ENCODE results near the gene ZBTB20. TPM values are rescaled to one million over a fixed set of nuclear protein-coding genes. Genes with fewer than 3 reads are reported as not detected.

ZBTB20 gene
- total RNA-seq, 1 experiment from 2014 or later, result 7.7 TPM

DNA sequence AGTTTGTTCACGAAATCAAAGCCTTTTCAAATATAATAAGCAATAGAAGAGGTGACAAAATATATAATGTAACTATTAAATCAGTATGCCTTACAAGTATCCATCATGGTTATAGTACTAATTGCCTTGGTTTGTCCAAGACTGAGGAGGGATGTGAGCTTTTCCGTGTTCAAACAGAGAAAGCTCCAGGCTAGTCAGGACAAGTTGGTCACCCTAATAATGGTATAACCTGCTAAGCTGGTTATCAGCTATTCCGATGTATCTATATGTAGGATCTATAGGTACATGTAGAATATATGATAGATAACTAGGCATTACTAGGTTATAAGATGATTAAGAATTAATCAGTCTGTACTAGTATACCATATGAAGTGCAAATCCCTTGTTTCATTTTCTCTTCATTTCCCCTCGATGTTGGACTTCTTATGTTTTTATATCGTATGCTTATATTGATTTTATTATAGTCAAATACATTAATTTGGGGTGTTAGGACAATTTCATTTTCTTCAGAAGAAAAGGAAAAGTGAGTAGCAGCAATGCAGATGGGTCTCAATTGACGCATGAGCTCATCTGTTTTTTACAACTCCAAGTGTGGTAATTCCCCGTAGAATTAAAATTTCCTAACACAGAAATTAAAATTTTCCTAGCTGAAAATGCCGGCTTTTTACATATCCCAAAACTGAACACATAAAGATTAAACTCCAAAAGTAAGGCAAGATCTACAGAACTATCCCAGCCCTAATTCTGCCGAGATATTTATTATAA lies 434.2 kb downstream of the ZBTB20 start:
- no peak overlapping the region for H3K4me3 ChIP-seq
- no peaks in the 10 kb centered on the region for H3K27me3 ChIP-seq
- H3K27ac ChIP-seq, result no peak overlapping the region
- H3K9me3 ChIP-seq (replicated peaks), result no peaks in the 10 kb centered on the region
- no peaks in the 10 kb centered on the region for H3K36me3 ChIP-seq
- H3K4me1 ChIP-seq, result no peaks in the 10 kb centered on the region
- no peak for DNase-seq

DNA sequence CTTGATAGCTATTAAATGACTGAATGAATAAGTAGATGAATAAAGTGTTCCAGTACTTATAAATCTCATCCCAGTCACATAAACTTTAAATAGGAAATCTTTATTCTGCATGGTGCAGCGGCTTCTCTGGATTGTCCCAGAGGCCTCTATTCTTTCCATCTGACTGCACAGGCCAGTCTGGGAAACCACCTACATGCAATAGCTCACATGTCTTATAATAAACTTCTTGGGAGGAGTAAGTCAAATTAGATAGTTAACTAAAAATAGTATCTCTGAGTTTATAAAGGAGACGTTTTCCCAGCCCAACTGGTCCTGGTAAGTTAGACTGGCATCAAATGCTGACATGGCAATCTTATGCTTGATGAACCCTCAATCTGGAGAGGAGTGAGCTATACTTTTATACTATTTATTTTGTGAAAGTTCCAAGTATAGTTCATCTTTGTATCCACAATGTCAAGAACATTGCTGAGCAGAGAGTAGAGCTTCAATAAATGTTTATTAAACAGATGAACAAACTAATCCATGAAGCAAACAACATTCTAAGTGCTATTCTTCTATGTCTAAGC lies 435.7 kb downstream of the ZBTB20 start:
- DNase-seq, result no peak
- H3K36me3 ChIP-seq, result no peaks in the 10 kb centered on the region
- H3K4me3 ChIP-seq, result no peak overlapping the region
- H3K27ac ChIP-seq, result no peak overlapping the region
- H3K4me1 ChIP-seq, result peaks cover 9% of the 10 kb centered on the region
- no peaks in the 10 kb centered on the region for H3K27me3 ChIP-seq
- H3K9me3 ChIP-seq (replicated peaks), result no peaks in the 10 kb centered on the region

- Histone ChIP-seq H3K4me1 (peaks cover 17% of the 10 kb centered on the region), H3K4me3 (no peak overlapping the region), H3K27ac (no peak overlapping the region), H3K27me3 (no peaks in the 10 kb centered on the region), H3K36me3 (no peaks in the 10 kb centered on the region), H3K9me3 (replicated peaks) (no peaks in the 10 kb centered on the region)
- DNase-seq, result no peak
Observed at GRCh38 chr3:114709102-114709501, 438.0 kb downstream of the ZBTB20 start.

DNA sequence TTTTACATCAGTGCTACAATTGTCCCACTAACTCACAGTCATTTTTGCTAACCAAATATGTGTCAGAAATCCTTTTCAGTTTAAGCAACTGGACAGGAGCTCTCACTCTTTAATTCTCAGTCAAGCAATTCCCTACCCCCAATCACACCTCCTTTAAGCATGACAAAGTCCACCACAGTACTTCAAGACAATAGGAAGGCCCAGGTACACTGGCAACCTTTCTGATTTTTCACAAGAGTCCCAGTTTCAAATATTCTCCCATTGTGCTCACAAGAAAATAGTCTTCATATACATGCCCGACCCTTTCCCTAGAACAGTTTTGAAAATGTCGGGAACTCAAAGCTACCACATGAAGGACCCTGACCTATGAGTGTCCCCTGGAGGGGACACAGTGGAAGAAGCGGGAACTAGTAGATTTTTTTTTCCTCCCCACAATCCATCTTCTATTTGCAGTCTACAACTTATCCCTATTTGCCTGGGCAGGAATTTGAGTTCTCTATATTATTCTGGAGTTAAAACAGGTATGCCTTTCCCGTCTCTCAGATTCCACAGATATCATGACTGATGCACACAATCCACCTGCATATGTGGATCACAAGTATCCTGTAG lies 439.7 kb downstream of the ZBTB20 start:
- Histone ChIP-seq H3K4me1 (peaks cover 17% of the 10 kb centered on the region), H3K27me3 (no peaks in the 10 kb centered on the region), H3K4me3 (no peak overlapping the region), H3K36me3 (no peaks in the 10 kb centered on the region), H3K27ac (no peak overlapping the region), H3K9me3 (replicated peaks) (no peaks in the 10 kb centered on the region)
- no peak for DNase-seq

GRCh38 chr3:114706591-114707232 lies 440.4 kb downstream of the ZBTB20 start:
- DNase-seq, result peak; percentile 43 to 66
- no peaks in the 10 kb centered on the region for H3K27me3 ChIP-seq

GRCh38 chr3:114700637-114701234 lies 446.4 kb downstream of the ZBTB20 start:
- peaks cover under 1% of the 10 kb centered on the region; the same call in 1 of the 2 replicates for H3K4me1 ChIP-seq
- no peak overlapping the region for H3K27ac ChIP-seq
- no peaks in the 10 kb centered on the region for H3K27me3 ChIP-seq
- no peaks in the 10 kb centered on the region for H3K9me3 ChIP-seq (replicated peaks)
- no peak overlapping the region for H3K4me3 ChIP-seq
- H3K36me3 ChIP-seq, result no peaks in the 10 kb centered on the region
- DNase-seq, result no peak

More at GRCh38 chr3:114706591-114707232, 440.4 kb downstream of the ZBTB20 start:
- Histone ChIP-seq H3K4me1 (peaks cover 17% of the 10 kb centered on the region), H3K9me3 (replicated peaks) (no peaks in the 10 kb centered on the region), H3K36me3 (no peaks in the 10 kb centered on the region), H3K27ac (peak overlapping the region; percentile 34), H3K4me3 (no peak overlapping the region)

DNA sequence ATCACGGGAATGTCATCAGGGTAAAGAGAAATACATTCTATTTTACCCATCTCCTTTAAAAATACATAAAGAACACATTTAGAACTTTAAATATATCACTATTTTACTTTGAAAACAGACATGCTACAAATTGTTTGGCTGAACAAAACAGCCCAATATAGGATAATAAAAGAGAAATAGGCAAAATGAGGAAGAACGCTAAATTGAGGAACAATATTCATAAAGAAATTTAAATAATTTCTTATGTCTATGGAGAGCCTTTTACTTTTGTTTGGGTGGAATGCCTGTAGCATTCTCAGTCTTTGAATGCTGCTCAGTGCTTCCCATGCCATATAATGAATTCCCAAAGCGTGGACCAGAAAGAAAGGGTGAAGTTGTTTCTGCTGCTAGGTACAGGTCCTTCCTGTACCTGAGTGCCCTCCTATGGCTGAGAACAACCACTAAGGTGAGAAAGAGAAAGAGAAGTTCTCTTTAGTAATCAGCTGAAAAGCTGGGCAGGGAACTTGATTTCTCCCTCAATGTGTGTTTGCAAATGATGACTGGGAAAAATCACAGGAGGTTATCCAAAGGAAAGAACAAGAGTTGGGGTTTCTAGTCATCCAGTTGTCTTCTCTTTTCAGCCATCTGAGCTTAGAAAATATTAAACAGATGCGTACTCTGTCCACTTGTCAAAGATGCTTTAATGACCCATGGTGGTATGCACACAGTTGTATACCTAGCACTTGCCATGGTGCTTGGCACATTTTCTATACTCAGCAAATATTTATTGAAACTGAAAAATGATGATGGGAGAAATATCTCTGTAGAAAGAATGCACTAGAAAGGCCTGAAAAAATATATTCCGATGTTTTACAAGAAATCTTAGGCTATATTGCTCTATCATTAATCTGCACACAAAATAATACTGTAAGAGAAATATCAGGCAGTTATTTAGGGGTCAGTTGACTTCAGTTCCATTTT lies 448.7 kb downstream of the ZBTB20 start:
- Histone ChIP-seq H3K27me3 (no peaks in the 10 kb centered on the region), H3K9me3 (replicated peaks) (no peaks in the 10 kb centered on the region), H3K4me1 (peaks cover 7% of the 10 kb centered on the region), H3K4me3 (no peak overlapping the region), H3K36me3 (no peaks in the 10 kb centered on the region), H3K27ac (no peak overlapping the region)
- DNase-seq, result no peak

- H3K27me3 ChIP-seq, result no peaks in the 10 kb centered on the region
- H3K36me3 ChIP-seq, result no peaks in the 10 kb centered on the region
- H3K9me3 ChIP-seq (replicated peaks), result no peaks in the 10 kb centered on the region
- no peak overlapping the region for H3K4me3 ChIP-seq
- H3K27ac ChIP-seq, result no peak overlapping the region
- no peak for DNase-seq
- peaks cover 17% of the 10 kb centered on the region for H3K4me1 ChIP-seq
Observed at GRCh38 chr3:114697401-114697800, 449.7 kb downstream of the ZBTB20 start.

GRCh38 chr3:114694251-114694650 lies 452.8 kb downstream of the ZBTB20 start:
- Histone ChIP-seq H3K4me3 (no peak overlapping the region), H3K9me3 (replicated peaks) (no peaks in the 10 kb centered on the region), H3K27me3 (no peaks in the 10 kb centered on the region), H3K36me3 (no peaks in the 10 kb centered on the region), H3K27ac (no peak overlapping the region), H3K4me1 (peaks cover 23% of the 10 kb centered on the region)
- DNase-seq, result no peak

GRCh38 chr3:114691871-114692270 lies 455.2 kb downstream of the ZBTB20 start:
- Histone ChIP-seq H3K4me3 (no peak overlapping the region), H3K27me3 (no peaks in the 10 kb centered on the region), H3K4me1 (peaks cover 32% of the 10 kb centered on the region), H3K9me3 (replicated peaks) (no peaks in the 10 kb centered on the region), H3K27ac (peak overlapping the region; percentile 10; the same call in 1 of the 2 replicates), H3K36me3 (no peaks in the 10 kb centered on the region)
- peak in 1 of 2 experiments; percentile 45 for DNase-seq

GRCh38 chr3:114690911-114691310 lies 456.2 kb downstream of the ZBTB20 start:
- no peak overlapping the region for H3K27ac ChIP-seq
- no peak overlapping the region for H3K4me3 ChIP-seq
- no peaks in the 10 kb centered on the region for H3K27me3 ChIP-seq
- peaks cover 36% of the 10 kb centered on the region for H3K4me1 ChIP-seq
- no peaks in the 10 kb centered on the region for H3K9me3 ChIP-seq (replicated peaks)
- H3K36me3 ChIP-seq, result no peaks in the 10 kb centered on the region
- no peak for DNase-seq

DNA sequence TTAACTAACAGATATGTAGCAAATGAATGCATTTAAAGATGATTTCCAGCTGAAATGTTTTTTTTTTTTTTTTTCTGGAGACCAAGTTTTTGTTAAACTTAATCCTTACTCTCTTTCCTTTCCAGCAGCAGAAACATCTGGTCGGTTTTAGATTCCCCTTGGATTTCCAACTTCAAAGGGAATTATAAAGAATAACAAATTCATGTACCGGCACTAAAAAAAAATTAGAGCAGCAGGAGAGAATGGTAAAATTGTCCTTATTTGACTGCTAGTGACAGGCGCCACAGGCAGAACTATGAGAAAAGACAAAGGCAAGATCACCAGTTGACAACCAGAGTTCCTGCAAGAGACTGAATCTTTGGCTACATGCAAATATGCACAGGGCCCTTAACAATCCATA lies 459.9 kb downstream of the ZBTB20 start:
- no peaks in the 10 kb centered on the region for H3K27me3 ChIP-seq
- H3K4me1 ChIP-seq, result peaks cover 16% of the 10 kb centered on the region
- H3K9me3 ChIP-seq (replicated peaks), result no peaks in the 10 kb centered on the region
- H3K4me3 ChIP-seq, result no peak overlapping the region
- H3K36me3 ChIP-seq, result no peaks in the 10 kb centered on the region
- DNase-seq, result peak; percentile 11 to 67
- no peak overlapping the region; the same call in 1 of the 2 replicates for H3K27ac ChIP-seq

GRCh38 chr3:114686621-114687020 lies 460.5 kb downstream of the ZBTB20 start:
- Histone ChIP-seq H3K27ac (no peak overlapping the region; the same call in 1 of the 2 replicates), H3K36me3 (no peaks in the 10 kb centered on the region), H3K4me3 (no peak overlapping the region), H3K4me1 (peaks cover 13% of the 10 kb centered on the region), H3K27me3 (no peaks in the 10 kb centered on the region), H3K9me3 (replicated peaks) (no peaks in the 10 kb centered on the region)
- peak in 1 of 2 experiments; percentile 33 for DNase-seq

- Histone ChIP-seq H3K9me3 (replicated peaks) (no peaks in the 10 kb centered on the region), H3K27ac (no peak overlapping the region), H3K27me3 (no peaks in the 10 kb centered on the region), H3K4me1 (peaks cover 13% of the 10 kb centered on the region), H3K4me3 (no peak overlapping the region), H3K36me3 (no peaks in the 10 kb centered on the region)
- no peak for DNase-seq
Observed at GRCh38 chr3:114685161-114685560, 461.9 kb downstream of the ZBTB20 start.
